Stimulated activated memory B cell treated with anti-CD40 and anti-IgM and Interleukin-4, amounts not matched to agents 10 μg/mL and 1 μg/mL and 100 μg/mL, for 72 hours (primary cell): ENCODE results near the gene CEP76.
"Not testable (repeated sequence)": the region's sequence is repeated elsewhere in the genome, so short reads cannot be mapped to it uniquely, and the experiment has no call there.

Source experiments
- ATAC-seq: fragments of 150-1000 bp; cut with Tn5 transposase; 2 replicates; pipeline ENCODE4 v1.10.0; 2021
- H3K27ac Mint-ChIP-seq: one replicate; pipeline ENCODE4 v1.8.0; 2022; ENCODE audit warnings: mild to moderate bottlenecking, mixed read lengths
- H3K27me3 Mint-ChIP-seq: one replicate; pipeline ENCODE4 v1.8.0; 2022; ENCODE audit warnings: mixed read lengths
- H3K36me3 Mint-ChIP-seq: one replicate; pipeline ENCODE4 v1.8.0; 2022; ENCODE audit warnings: mixed read lengths
- H3K4me1 Mint-ChIP-seq: one replicate; pipeline ENCODE4 v1.8.0; 2022; ENCODE audit warnings: mixed read lengths
- H3K4me3 Mint-ChIP-seq: one replicate; pipeline ENCODE4 v1.8.0; 2022; ENCODE audit warnings: mild to moderate bottlenecking, moderate library complexity, mixed read lengths
- H3K9me3 Mint-ChIP-seq: one replicate; pipeline ENCODE4 v1.8.0; 2022; ENCODE audit warnings: mixed read lengths

Gene CEP76

GRCh38 chr18:12638644-12639124, 63.8 kb downstream of the CEP76 start:
- peaks cover 11% of the 10 kb centered on the region for H3K27me3 Mint-ChIP-seq
- no peak overlapping the region for H3K4me3 Mint-ChIP-seq
- ATAC-seq, result no peak
- no peaks in the 10 kb centered on the region for H3K36me3 Mint-ChIP-seq
- no peaks in the 10 kb centered on the region for H3K9me3 Mint-ChIP-seq
- no peak overlapping the region for H3K27ac Mint-ChIP-seq
- no peaks in the 10 kb centered on the region for H3K4me1 Mint-ChIP-seq

DNA sequence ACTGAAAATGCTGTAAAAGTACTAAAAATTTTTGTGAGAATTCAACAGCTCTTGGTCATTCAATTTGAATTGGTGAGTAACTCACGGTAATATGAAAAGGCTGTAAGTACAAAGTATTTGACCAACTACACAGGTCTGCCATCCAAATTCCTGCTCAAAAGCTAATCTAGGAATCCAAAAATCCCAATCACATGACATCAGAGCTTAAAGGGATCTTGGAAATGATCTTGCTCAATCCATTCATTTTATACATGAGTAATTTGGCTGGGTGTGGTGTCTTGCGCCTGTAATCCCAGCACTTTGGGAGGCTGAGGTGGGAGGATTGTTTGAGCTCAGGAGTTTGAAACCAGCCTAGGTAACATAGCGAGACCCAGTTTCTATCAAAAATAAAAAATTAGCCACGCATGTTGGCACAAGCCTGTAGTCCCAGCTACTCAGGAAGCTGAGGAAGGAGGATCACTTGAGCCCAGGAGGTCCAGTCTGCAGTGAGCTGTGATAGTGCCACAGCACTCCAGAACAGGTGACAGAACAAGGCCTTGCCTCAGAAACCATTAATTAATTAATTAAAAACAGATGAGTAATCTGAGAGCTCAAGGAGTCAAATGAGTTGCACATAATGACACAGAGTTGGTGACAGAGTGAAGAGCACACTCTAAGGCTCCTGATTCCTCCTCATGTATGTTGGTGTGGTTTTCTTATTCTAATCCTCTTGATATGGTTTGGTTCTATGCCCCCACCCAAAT, 64.5 kb downstream of the CEP76 start:
- H3K27me3 Mint-ChIP-seq, result peaks cover 11% of the 10 kb centered on the region

GRCh38 chr18:12637393-12637792, 65.1 kb downstream of the CEP76 start:
- Mint-ChIP-seq H3K27me3 (peaks cover 7% of the 10 kb centered on the region), H3K9me3 (no peaks in the 10 kb centered on the region), H3K4me3 (no peak overlapping the region), H3K27ac (no peak overlapping the region), H3K4me1 (no peaks in the 10 kb centered on the region), H3K36me3 (peaks cover 2% of the 10 kb centered on the region)
- no peak for ATAC-seq

More for the DNA sequence above, 64.5 kb downstream of the CEP76 start:
- Mint-ChIP-seq H3K4me1 (no peaks in the 10 kb centered on the region), H3K4me3 (no peak overlapping the region), H3K36me3 (no peaks in the 10 kb centered on the region), H3K9me3 (no peaks in the 10 kb centered on the region), H3K27ac (no peak overlapping the region)
- ATAC-seq, result no peak

DNA sequence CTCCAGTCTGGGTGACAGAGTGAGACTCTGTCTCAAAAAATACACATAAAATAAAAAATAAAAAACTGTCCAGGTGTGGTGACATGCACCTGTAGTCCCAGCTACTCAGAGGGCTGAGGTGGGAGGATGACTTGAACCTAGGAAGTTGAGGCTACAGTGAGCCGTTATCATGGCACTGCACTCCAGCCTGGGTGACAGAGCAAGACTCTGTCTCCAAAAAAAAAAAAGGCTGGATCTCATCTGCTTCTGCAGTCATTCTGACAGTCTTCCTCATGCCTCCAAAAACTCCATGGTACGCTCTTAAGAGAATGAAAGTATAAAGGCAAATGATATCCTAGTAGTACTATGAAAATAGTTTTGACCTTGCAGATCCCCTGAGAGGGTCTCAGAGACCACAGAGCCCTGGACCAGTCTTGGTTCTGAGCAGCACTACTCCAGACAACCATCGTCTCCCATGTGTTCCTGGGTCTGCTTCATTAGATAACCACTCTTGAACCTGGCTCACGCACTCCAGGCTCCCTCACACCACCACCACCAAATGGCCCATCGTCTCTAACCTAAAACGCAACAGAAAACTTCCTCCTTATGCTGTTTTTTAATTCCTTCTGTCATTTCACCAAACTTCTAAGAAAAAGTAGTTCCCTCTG, 70.6 kb downstream of the CEP76 start:
- ATAC-seq, result no peak
- no peak overlapping the region for H3K27ac Mint-ChIP-seq
- H3K4me3 Mint-ChIP-seq, result no peak overlapping the region
- peaks cover 11% of the 10 kb centered on the region for H3K36me3 Mint-ChIP-seq
- H3K27me3 Mint-ChIP-seq, result no peaks in the 10 kb centered on the region
- H3K4me1 Mint-ChIP-seq, result no peaks in the 10 kb centered on the region
- no peaks in the 10 kb centered on the region for H3K9me3 Mint-ChIP-seq

- Mint-ChIP-seq H3K27ac (no peak overlapping the region), H3K4me1 (no peaks in the 10 kb centered on the region), H3K4me3 (no peak overlapping the region), H3K36me3 (peaks cover 11% of the 10 kb centered on the region), H3K27me3 (no peaks in the 10 kb centered on the region), H3K9me3 (no peaks in the 10 kb centered on the region)
- ATAC-seq, result no peak
These were observed 72.4 kb downstream of the CEP76 start for GRCh38 chr18:12630136-12630535.

- no peak overlapping the region for H3K4me3 Mint-ChIP-seq
- no peaks in the 10 kb centered on the region for H3K4me1 Mint-ChIP-seq
- no peaks in the 10 kb centered on the region for H3K27me3 Mint-ChIP-seq
- H3K9me3 Mint-ChIP-seq, result no peaks in the 10 kb centered on the region
- no peak overlapping the region for H3K27ac Mint-ChIP-seq
- ATAC-seq, result no peak
- H3K36me3 Mint-ChIP-seq, result peaks cover 11% of the 10 kb centered on the region
These were observed 73.5 kb downstream of the CEP76 start for GRCh38 chr18:12628706-12629702.

DNA sequence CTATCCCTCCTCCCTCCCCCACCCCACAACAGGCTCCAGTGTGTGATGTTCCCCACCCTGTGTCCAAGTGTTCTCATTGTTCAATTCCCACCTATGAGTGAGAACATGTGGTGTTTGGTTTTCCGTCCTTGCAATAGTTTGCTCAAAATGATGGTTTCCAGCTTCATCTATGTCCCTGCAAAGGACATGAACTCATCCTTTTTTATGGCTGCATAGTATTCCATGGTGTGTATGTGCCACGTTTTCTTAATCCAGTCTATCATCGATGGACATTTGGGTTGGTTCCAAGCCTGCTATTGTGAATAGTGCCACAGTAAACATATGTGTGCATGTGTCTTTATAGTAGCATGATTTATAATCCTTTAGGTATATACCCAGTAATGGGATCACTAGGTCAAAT, 75.3 kb downstream of the CEP76 start:
- not testable (repeated sequence) for H3K4me1 Mint-ChIP-seq, ATAC-seq, H3K27me3 Mint-ChIP-seq, H3K4me3 Mint-ChIP-seq, H3K36me3 Mint-ChIP-seq, H3K9me3 Mint-ChIP-seq, H3K27ac Mint-ChIP-seq

- no peak for ATAC-seq
These were observed 77.3 kb downstream of the CEP76 start for GRCh38 chr18:12625241-12625640.

More at GRCh38 chr18:12625241-12625640, 77.3 kb downstream of the CEP76 start:
- Mint-ChIP-seq H3K36me3 (peaks cover 4% of the 10 kb centered on the region), H3K4me1 (no peaks in the 10 kb centered on the region), H3K4me3 (no peak overlapping the region), H3K9me3 (peaks cover 4% of the 10 kb centered on the region), H3K27me3 (no peaks in the 10 kb centered on the region), H3K27ac (no peak overlapping the region)
